ENCODE measurements around the gene ATP11A.

ATP11A gene

GRCh38 chr13:112762690-112763080 lies 72.8 kb downstream of the ATP11A start:
- peaks cover 0 to 3% of the 10 kb centered on the region in 2 donors for H3K9me3 Mint-ChIP-seq
- ATAC-seq (replicated peaks) (no peak), DNase-seq (no peak)
- H3K27ac Mint-ChIP-seq: no peak overlapping the region
- no peak overlapping the region for H3K4me3 Mint-ChIP-seq
- H3K27me3 Mint-ChIP-seq: no peaks in the 10 kb centered on the region
- peaks cover 9 to 13% of the 10 kb centered on the region in 2 donors for H3K4me1 Mint-ChIP-seq
- peaks cover 10 to 23% of the 10 kb centered on the region in 2 donors for H3K36me3 Mint-ChIP-seq

- no peak overlapping the region for H3K27ac Mint-ChIP-seq
- no peak overlapping the region for H3K4me3 Mint-ChIP-seq
- peaks cover 0 to 3% of the 10 kb centered on the region in 2 donors for H3K9me3 Mint-ChIP-seq
- H3K4me1 Mint-ChIP-seq: peaks cover 21 to 24% of the 10 kb centered on the region in 2 donors
- H3K36me3 Mint-ChIP-seq: peaks cover 15 to 26% of the 10 kb centered on the region in 2 donors
- DNase-seq: no peak
- H3K27me3 Mint-ChIP-seq: no peaks in the 10 kb centered on the region
- ATAC-seq (replicated peaks): no peak
These were observed 74.2 kb downstream of the ATP11A start for GRCh38 chr13:112764028-112764427.

GRCh38 chr13:112764864-112765561 lies 75.2 kb downstream of the ATP11A start:
- Mint-ChIP-seq H3K4me1 (peaks cover 21 to 28% of the 10 kb centered on the region in 2 donors), H3K27me3 (no peaks in the 10 kb centered on the region), H3K9me3 (no peaks in the 10 kb centered on the region), H3K27ac (no peak overlapping the region), H3K36me3 (peaks cover 15 to 22% of the 10 kb centered on the region in 2 donors), H3K4me3 (no peak overlapping the region)
- ATAC-seq (replicated peaks): no peak
- no peak for DNase-seq

- no peaks in the 10 kb centered on the region for H3K9me3 Mint-ChIP-seq
- H3K36me3 Mint-ChIP-seq: peaks cover 18 to 26% of the 10 kb centered on the region in 2 donors
- H3K4me3 Mint-ChIP-seq: no peak overlapping the region
- peaks cover 21 to 30% of the 10 kb centered on the region in 2 donors for H3K4me1 Mint-ChIP-seq
- DNase-seq: no peak
- no peaks in the 10 kb centered on the region for H3K27me3 Mint-ChIP-seq
- ATAC-seq (replicated peaks): no peak
- H3K27ac Mint-ChIP-seq: no peak overlapping the region
These were observed 75.9 kb downstream of the ATP11A start for GRCh38 chr13:112765731-112766130.

GRCh38 chr13:112766336-112766735 lies 76.5 kb downstream of the ATP11A start:
- no peak overlapping the region for H3K4me3 Mint-ChIP-seq
- no peak for ATAC-seq (replicated peaks)

GRCh38 chr13:112767506-112768471 lies 78.0 kb downstream of the ATP11A start:
- Mint-ChIP-seq H3K4me3 (peak overlapping the region; percentile 66 to 72), H3K27ac (peak overlapping the region; percentile 94), H3K9me3 (no peaks in the 10 kb centered on the region), H3K4me1 (peaks cover 21 to 25% of the 10 kb centered on the region in 2 donors), H3K36me3 (peaks cover 12 to 25% of the 10 kb centered on the region in 2 donors), H3K27me3 (no peaks in the 10 kb centered on the region)
- DNase-seq (peak; percentile 9), ATAC-seq (replicated peaks) (peak; percentile 86 to 87)

More at GRCh38 chr13:112766336-112766735, 76.5 kb downstream of the ATP11A start:
- Mint-ChIP-seq H3K9me3 (no peaks in the 10 kb centered on the region), H3K36me3 (peaks cover 16 to 23% of the 10 kb centered on the region in 2 donors), H3K27me3 (no peaks in the 10 kb centered on the region), H3K4me1 (peaks cover 21 to 28% of the 10 kb centered on the region in 2 donors), H3K27ac (no peak overlapping the region)
- no peak for DNase-seq

DNA sequence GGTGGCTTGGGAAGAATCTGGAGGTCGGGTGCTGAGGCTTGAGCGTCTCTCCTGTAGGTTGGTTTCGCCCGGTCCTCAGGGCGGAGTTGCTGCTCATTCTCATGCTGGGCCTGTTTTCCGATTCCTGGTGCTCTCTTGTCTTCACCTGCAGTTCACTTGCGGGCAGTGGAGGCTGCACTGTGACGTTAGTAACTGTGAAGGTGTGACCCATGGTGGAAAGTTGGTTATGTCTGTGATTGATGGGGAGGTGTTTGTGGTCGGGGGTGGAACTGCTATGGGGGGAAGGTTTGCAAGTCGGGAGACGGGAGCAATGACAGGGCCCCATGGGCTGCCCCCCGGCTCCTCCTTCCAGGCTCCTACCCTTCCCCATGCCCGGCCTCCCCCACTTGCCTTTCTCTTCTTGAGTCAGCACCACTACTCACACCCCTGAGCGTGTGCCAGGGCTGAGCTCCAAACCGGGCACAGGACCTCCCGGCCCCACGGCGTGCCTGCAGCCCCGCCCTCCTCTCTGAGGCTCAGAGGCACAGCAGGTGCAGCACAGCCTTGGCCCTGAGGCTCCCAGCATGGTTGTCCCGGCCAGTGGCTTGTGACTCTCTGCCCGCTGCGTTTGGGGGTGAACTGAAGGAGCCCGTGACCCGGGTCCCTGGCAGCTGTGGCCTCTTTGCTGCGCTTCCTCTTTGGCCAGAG lies 79.1 kb downstream of the ATP11A start:
- H3K27me3 Mint-ChIP-seq: no peaks in the 10 kb centered on the region
- DNase-seq: no peak
- peaks cover 8 to 26% of the 10 kb centered on the region in 2 donors for H3K36me3 Mint-ChIP-seq
- peaks cover 25 to 26% of the 10 kb centered on the region in 2 donors for H3K4me1 Mint-ChIP-seq
- H3K27ac Mint-ChIP-seq: peak overlapping the region; percentile 69
- peak overlapping the region in 1 of 2 donors; percentile 3 for H3K4me3 Mint-ChIP-seq
- H3K9me3 Mint-ChIP-seq: no peaks in the 10 kb centered on the region
- no peak for ATAC-seq (replicated peaks)

- Mint-ChIP-seq H3K9me3 (no peaks in the 10 kb centered on the region), H3K36me3 (peaks cover 8 to 26% of the 10 kb centered on the region in 2 donors), H3K4me3 (no peak overlapping the region), H3K4me1 (peaks cover 25 to 26% of the 10 kb centered on the region in 2 donors), H3K27ac (peak overlapping the region; percentile 69), H3K27me3 (no peaks in the 10 kb centered on the region)
- DNase-seq: no peak
- ATAC-seq (replicated peaks): no peak
These were observed 79.8 kb downstream of the ATP11A start for GRCh38 chr13:112769615-112770014.

DNA sequence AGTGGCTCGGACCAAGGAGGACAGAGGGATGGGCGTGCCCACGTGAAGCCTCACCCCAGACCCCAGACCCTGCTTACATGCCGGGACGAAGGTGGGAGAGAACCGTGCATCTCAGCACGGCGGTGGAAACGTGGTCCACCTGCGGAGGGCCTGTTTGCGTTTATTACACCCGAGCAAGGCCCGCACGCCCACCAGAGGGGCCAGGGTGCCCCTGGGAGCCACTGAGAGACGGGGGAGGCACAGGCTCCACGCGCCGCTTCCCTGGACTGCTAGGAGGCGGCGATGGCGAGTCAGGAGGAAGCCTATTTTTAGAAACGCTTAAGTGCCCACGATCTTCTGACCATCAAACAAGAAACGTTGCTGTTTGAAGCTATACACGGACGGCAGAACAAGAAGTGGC lies 80.7 kb downstream of the ATP11A start:
- Mint-ChIP-seq H3K4me3 (no peak overlapping the region), H3K27me3 (no peaks in the 10 kb centered on the region), H3K36me3 (peaks cover 11 to 26% of the 10 kb centered on the region in 2 donors), H3K9me3 (no peaks in the 10 kb centered on the region), H3K27ac (no peak overlapping the region), H3K4me1 (peaks cover 25 to 26% of the 10 kb centered on the region in 2 donors)
- DNase-seq (no peak), ATAC-seq (replicated peaks) (no peak)

GRCh38 chr13:112771139-112771876 lies 81.5 kb downstream of the ATP11A start:
- Mint-ChIP-seq H3K4me1 (peaks cover 23 to 29% of the 10 kb centered on the region in 2 donors), H3K9me3 (no peaks in the 10 kb centered on the region), H3K4me3 (no peak overlapping the region), H3K27me3 (no peaks in the 10 kb centered on the region), H3K36me3 (peaks cover 12 to 25% of the 10 kb centered on the region in 2 donors), H3K27ac (no peak overlapping the region)
- ATAC-seq (replicated peaks): no peak
- DNase-seq: no peak

- Mint-ChIP-seq H3K27me3 (no peaks in the 10 kb centered on the region), H3K4me3 (no peak overlapping the region), H3K9me3 (no peaks in the 10 kb centered on the region), H3K27ac (no peak overlapping the region), H3K36me3 (peaks cover 13 to 25% of the 10 kb centered on the region in 2 donors), H3K4me1 (peaks cover 20 to 29% of the 10 kb centered on the region in 2 donors)
- ATAC-seq (replicated peaks) (no peak), DNase-seq (no peak)
These were observed 82.2 kb downstream of the ATP11A start for GRCh38 chr13:112771877-112772538.

DNA sequence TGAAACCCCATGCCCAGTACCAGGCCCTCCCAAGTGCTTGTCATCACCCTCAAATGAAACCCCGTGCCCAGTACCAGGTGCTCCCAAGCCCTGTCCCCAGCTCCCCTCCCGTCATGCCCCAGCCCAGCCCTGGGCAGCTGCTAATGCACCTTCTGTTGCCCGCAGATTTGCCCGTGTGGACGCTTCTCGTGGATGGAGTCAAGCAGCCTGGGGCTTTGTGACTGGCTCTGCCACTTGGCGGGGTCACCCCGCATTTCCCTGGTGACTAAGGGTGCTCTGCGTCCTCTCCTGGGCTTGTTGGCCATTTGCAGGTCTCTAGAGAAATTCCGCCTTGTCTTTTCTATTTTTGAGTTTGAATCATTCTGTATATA lies 82.7 kb downstream of the ATP11A start:
- Mint-ChIP-seq H3K4me1 (peaks cover 18 to 27% of the 10 kb centered on the region in 2 donors), H3K9me3 (no peaks in the 10 kb centered on the region), H3K27ac (no peak overlapping the region)

GRCh38 chr13:112772929-112773328 lies 83.1 kb downstream of the ATP11A start:
- H3K9me3 Mint-ChIP-seq: no peaks in the 10 kb centered on the region
- H3K4me3 Mint-ChIP-seq: no peak overlapping the region
- no peaks in the 10 kb centered on the region for H3K27me3 Mint-ChIP-seq
- H3K27ac Mint-ChIP-seq: no peak overlapping the region
- DNase-seq: no peak
- no peak for ATAC-seq (replicated peaks)
- H3K4me1 Mint-ChIP-seq: peaks cover 15 to 23% of the 10 kb centered on the region in 2 donors
- H3K36me3 Mint-ChIP-seq: peaks cover 11 to 25% of the 10 kb centered on the region in 2 donors

More for the DNA sequence above, 82.7 kb downstream of the ATP11A start:
- DNase-seq (no peak), ATAC-seq (replicated peaks) (no peak)
- H3K36me3 Mint-ChIP-seq: peaks cover 13 to 25% of the 10 kb centered on the region in 2 donors
- no peaks in the 10 kb centered on the region for H3K27me3 Mint-ChIP-seq
- H3K4me3 Mint-ChIP-seq: no peak overlapping the region
